PFSK-1 (cell line): Measurements from ENCODE around the gene C1orf105.

Experiments used
- POLR2AphosphoS5 ChIP-seq: IDR thresholded peaks from 2 replicates; pipeline ENCODE4 v1.6.1; 2012; ENCODE audit warnings: low read depth, mild to moderate bottlenecking, control low read depth, low read length, moderate library complexity
- SIN3A ChIP-seq: IDR thresholded peaks from 2 replicates; pipeline ENCODE4 v1.6.1; 2012; ENCODE audit warnings: mild to moderate bottlenecking, low read length, moderate library complexity, borderline replicate concordance; ENCODE audit not compliant: insufficient read depth

DNA sequence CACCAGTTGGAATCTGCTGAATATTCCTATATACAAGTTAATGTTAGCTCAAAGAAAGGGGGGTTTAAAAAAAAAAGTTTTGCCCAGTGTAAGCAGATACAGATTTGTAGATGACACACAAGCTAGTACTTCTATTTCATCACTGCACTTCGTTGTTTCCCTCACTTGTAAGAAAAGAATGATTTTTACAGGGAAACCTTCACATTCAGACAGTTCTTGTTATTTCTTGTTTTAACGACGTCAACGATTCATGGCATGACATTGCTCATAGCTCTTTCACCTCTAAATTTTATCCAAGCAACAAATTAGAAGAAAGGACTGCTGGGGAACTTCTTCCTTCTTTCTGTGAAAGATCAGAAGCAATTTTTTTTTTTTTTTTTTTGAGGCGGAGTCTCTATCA is 25.7 kb upstream of the C1orf105 start:
- TF ChIP-seq SIN3A (no peak), POLR2AphosphoS5 (no peak)
